Cortex of kidney (tissue), 1 donor: ENCODE measurements around the gene THAP12.
"Not testable (repeated sequence)": the region's sequence is repeated elsewhere in the genome, so short reads cannot be mapped to it uniquely, and the experiment has no call there.

ENCODE experiments used
- DNase-seq: peaks from one replicate; lab custom pipeline; 2025; lab: John Stamatoyannopoulos, UW

The THAP12 gene

DNA sequence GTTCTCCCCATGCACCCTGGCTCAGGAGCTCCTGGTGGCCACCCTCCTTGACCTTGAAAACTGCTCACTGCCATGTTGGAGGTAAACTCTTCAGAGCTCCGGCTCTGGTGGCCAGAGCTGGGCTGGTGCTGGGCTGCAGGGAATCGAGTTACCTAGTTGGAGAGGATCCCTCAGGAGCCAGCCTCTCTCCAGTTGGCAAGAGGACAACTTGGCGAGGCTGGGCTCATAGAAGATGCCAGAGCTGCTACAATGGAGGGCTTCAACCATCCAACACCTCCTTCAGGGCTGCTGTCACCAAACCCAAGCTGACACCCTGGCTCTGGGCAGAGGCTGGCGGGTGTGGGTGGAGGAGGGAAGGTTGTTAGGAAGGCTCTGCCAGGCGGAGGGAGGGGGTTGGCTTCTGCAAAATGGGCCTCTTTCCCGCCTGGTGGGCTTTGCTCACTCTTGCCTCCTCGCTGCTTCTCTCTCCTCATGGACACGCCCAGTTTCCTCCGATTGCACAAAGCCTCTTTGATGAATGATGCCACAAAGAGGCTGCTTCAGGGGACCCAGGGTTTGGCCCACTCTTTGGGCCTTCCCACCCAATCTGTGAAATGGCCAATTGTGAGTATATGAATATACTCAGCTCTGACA is 53.1 kb downstream of the THAP12 start:
- no peak for DNase-seq

- DNase-seq = no peak
These were observed 53.7 kb downstream of the THAP12 start for GRCh38 chr11:76327202-76327601.

- no peak for DNase-seq
These were observed 55.7 kb downstream of the THAP12 start for GRCh38 chr11:76325185-76325584.

- DNase-seq = no peak
These were observed 57.1 kb downstream of the THAP12 start for GRCh38 chr11:76323804-76324203.

GRCh38 chr11:76323375-76323774 is 57.6 kb downstream of the THAP12 start:
- not testable (repeated sequence) for DNase-seq

GRCh38 chr11:76322942-76323341 is 58.0 kb downstream of the THAP12 start:
- no peak for DNase-seq

- no peak for DNase-seq
These were observed 58.4 kb downstream of the THAP12 start for GRCh38 chr11:76322540-76322939.

GRCh38 chr11:76321820-76322524 is 59.0 kb downstream of the THAP12 start:
- DNase-seq = no peak

DNA sequence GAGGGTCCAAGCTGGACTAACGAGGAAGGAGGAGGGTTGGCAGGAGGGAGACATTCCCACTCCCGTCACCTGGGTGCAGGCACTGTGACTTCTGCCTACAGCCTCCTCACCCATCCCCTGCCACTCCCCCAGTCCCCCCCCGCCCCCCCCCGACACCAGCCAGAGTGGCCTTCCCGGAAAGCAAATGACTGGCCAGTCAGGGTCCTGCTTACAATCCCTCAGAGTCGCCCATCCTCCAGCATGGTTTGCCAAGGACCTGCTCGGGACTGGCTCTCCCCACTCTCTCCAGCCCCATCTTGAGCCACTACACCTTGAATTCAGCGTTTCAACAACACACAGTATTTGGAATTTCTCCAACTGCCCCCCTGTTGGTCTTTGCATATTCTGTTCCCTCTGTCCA is 59.6 kb downstream of the THAP12 start:
- DNase-seq = no peak

DNA sequence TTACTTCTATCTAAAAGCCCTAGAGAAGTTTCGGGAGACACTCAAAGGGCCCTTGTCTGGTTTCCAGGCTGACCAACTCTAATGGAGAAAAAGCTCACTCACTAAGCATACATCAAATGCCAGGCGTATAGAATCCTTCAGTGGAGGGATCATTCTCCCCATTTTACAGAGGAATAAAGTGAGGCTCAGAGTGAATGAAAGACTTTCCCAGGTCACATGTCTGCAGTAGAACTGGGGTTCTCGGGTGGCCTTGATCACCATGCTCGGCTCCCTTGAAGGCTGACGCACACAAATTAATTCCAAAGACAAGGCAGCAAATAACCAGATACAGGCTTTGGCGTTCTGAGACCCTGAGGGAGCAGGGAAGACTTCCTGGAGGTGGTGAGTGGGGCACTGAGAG is 60.0 kb downstream of the THAP12 start:
- no peak for DNase-seq

DNA sequence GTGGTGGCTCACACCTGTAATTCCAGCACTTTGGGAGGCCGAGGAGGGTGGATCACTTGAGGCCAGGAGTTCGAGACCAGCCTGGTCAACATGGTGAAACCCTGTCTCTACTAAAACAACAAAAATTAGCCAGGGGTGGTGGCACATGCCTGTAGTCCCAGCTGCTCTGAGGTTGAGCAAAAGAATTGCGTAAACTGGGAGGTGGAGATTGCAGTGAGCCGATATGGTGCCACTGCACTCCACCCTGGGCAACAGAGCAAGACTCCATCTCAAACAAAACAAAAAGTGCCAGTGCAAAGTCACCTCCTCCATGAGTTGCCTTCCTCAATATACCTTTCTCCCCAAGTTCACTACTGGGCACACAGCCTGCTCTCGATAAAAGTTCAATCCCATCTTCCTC is 61.1 kb downstream of the THAP12 start:
- not testable (repeated sequence) for DNase-seq

- no peak for DNase-seq
These were observed 62.1 kb downstream of the THAP12 start for GRCh38 chr11:76318744-76319384.

GRCh38 chr11:76317296-76317695 is 63.6 kb downstream of the THAP12 start:
- no peak for DNase-seq

DNA sequence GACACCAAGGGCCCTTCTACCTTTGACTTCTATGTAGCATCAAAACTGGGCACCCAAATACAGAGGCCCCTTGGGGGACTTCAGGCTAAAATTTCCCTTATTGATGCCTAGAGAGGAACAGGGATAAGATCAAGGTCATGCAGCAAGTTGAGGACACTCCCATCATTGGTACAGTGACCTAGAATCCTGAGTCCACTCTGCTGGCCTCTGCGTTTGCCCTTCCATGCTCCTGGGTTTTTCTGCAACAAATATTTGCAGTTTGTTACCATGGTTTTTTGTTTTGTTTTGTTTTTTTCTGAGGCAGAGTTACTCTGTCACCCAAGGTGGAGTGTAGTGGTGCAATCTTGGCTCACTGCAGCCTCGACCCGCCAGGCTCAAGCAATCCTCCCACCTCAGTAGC is 64.2 kb downstream of the THAP12 start:
- DNase-seq = no peak

DNA sequence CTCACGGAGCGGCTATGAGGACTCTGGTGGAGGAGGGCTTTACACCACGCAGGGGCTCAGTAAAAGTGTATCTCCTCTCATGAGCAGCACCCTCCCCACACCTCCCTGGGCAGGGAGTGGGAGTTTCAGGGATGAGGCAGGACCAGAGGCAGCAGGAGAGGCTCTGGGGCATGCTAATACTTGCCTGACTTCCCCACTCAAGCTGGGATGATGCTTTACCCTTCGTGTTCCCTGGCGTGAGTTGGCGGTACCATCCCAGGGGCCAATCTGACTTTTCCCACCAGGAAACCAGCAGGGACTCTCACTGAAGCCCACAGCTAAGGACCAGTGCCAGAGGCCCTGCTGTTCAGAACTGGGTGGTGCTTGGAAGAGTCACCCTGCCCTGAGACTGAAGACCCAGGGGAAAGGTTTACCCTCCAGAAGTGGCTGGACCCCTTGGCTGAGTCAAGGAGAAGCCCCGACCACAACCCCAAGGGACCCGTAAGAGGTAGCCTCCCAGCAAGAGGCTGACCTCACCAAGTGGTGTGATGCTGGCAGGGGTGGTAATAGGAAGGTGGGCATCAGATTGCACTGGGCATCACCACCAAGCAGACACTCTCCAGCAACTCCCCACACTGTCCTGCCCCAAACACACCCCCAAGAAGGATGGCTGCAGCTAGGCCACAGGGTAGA is 65.6 kb downstream of the THAP12 start:
- no peak for DNase-seq

DNA sequence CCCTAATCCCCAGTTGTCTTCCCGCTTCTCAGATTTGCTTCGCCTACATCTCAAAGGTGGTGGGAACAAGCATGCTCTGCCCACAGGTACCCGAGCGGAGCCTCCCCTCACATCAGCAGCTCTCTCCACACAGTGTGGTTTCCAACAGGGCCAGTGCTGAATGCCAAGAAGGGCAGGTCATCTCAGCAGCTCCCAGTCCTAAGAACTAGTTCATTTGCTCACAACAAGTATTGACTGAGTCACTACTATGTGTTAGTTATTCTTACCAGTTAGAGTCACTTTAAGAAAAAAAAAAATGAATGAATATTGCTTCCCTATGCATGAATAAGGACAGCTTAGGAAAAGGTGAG is 66.2 kb downstream of the THAP12 start:
- no peak for DNase-seq

GRCh38 chr11:76313913-76314740 is 66.8 kb downstream of the THAP12 start:
- DNase-seq = no peak

- DNase-seq = no peak
These were observed 67.7 kb downstream of the THAP12 start for GRCh38 chr11:76313271-76313670.

DNA sequence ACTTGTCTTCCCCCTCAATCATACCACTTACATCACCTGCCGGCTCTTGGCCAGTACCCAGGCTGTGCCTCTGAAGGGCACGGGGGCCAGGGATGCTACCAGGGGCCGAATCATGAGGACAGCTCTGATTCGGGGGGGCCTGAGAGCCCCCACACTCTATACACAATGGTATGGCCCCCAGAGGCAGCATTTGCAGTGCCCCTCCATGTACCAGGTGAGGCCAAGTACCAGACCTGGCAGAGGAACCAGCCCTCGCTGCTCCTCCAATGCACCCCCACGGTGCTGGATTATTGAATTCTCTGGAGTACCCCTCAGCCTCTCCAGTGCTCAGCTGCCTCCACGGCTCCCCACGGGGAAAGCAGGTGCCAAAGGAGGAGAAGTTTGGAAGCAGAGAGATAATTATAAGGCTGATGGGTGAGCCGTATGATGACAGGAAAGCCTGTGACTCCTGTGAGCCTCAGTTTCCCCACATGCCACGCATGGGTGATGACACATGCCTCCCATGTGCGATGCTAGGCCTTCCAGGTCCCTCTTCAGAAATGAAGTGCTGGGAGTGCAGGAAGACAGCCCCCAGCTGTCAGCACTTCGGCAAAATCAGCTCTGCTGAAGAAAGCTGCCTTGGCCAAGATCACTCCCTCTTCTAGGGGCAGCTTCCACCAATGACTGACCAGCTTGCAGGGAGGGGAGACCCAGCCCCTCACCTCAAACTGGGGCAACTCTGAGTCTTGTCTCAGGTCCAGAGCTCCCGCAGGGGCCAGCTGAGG is 69.9 kb downstream of the THAP12 start:
- no peak for DNase-seq

- DNase-seq = no peak
These were observed 72.8 kb downstream of the THAP12 start for GRCh38 chr11:76307978-76308747.
